VCaP (cell line): ENCODE measurements around the gene NGLY1.

Experiments
- H3K27ac ChIP-seq: fragments of 450-650 bp; 2 replicates; pipeline ENCODE4 v1.5.1; 2017
- TF ChIP-seq, protein P1 (sequence below): fragments of 450-650 bp; conservative IDR thresholded peaks from 2 replicates; pipeline ENCODE4 v1.5.1; 2017; ENCODE audit warnings: mild to moderate bottlenecking, moderate library complexity

Gene NGLY1

GRCh38 chr3:25727316-25727715, 55.9 kb downstream of the NGLY1 start:
- TF ChIP-seq, protein P1, sequence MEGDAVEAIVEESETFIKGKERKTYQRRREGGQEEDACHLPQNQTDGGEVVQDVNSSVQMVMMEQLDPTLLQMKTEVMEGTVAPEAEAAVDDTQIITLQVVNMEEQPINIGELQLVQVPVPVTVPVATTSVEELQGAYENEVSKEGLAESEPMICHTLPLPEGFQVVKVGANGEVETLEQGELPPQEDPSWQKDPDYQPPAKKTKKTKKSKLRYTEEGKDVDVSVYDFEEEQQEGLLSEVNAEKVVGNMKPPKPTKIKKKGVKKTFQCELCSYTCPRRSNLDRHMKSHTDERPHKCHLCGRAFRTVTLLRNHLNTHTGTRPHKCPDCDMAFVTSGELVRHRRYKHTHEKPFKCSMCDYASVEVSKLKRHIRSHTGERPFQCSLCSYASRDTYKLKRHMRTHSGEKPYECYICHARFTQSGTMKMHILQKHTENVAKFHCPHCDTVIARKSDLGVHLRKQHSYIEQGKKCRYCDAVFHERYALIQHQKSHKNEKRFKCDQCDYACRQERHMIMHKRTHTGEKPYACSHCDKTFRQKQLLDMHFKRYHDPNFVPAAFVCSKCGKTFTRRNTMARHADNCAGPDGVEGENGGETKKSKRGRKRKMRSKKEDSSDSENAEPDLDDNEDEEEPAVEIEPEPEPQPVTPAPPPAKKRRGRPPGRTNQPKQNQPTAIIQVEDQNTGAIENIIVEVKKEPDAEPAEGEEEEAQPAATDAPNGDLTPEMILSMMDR: no peak
- no peak overlapping the region for H3K27ac ChIP-seq

- TF ChIP-seq, protein P1: no peak
- H3K27ac ChIP-seq: no peak overlapping the region
Measured at GRCh38 chr3:25725810-25726209, 57.4 kb downstream of the NGLY1 start.

- TF ChIP-seq, protein P1: no peak
- no peak overlapping the region for H3K27ac ChIP-seq
Measured at GRCh38 chr3:25724948-25725645, 58.1 kb downstream of the NGLY1 start.

DNA sequence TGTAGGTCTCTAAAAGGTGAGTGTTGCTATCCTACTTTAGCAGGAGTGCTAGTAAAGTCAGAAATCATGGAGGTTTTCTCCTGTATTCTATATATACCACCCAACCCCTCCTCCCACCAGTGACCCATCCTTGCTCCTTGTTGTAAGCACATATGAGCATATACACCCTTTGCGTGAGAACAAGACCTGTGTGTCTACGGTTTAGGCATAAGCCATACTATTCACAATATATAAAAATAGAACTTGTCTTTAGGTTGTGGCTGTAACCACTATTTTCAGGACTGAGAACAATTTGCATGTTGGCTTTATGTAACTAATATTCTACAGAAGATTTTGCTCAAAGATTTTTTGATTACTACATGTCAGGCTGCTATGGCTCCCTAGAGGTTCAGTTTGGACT, 59.4 kb downstream of the NGLY1 start:
- TF ChIP-seq, protein P1: no peak
- H3K27ac ChIP-seq: no peak overlapping the region

GRCh38 chr3:25719321-25719720, 63.9 kb downstream of the NGLY1 start:
- H3K27ac ChIP-seq: no peak overlapping the region

DNA sequence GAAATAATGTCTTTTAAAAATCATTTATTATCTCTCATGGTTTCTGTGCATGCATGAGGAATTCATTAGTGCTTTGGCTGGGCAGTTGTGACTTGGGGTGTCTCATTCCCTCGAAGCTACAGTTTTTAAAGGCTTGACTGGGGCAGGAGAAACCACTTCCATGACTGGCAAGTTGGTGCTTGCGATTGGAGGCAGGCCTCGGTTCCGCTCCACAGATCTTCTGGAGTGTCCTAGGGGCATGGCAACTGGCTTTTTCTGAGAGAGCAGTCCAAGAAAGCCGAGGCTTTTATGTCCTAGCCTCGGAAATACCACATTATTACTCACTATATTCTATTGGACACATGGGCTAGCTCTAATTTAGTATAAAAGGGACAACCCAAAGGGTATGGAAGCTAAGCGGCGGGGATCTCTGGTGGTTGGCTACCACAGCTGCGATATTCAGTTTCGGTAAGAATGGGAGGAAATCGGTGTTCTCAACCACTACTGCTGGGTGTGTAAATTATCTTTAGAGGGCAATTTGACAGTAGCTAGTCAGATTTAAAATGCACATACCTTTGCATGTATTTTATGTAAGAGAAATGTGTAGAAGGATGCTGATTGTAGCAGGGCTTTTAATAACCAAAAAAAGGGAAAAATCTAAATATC, 69.8 kb downstream of the NGLY1 start:
- TF ChIP-seq, protein P1: no peak
- no peak overlapping the region for H3K27ac ChIP-seq

More at GRCh38 chr3:25719321-25719720, 63.9 kb downstream of the NGLY1 start:
- TF ChIP-seq, protein P1: no peak

DNA sequence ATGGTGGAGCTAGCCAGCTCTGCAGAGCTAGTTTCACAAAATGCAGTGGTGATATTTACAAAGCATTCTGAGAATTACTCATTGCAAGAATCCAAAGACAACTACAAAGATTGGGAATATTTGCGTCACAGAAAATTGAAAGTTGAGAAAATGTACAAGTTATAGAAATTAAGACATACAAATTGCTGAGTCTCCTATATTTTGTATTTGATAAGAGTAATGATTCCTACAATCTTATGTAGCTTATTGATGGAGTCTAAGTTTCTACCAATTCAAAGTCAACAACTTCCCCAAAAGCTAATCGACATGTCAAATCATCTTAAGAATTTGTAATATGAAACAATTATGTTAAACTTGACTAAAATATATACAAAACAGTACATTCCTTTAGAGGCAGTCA, 72.2 kb downstream of the NGLY1 start:
- TF ChIP-seq, protein P1: no peak
- no peak overlapping the region for H3K27ac ChIP-seq
